Liver (tissue), 9 donors: ENCODE measurements around the gene TCOF1. TPM values are rescaled to one million over a fixed set of nuclear protein-coding genes. Genes with fewer than 3 reads are reported as not detected.

Experiments
- DNase-seq: peaks from one replicate; pipeline ENCODE4 v3.0.0-alpha.2; 2017; ENCODE audit warnings: low spot score
- H3K27ac ChIP-seq, 2 donors: one replicate each; pipeline ENCODE4 v1.7.0; 2013; ENCODE audit warnings: inconsistent platforms in 2 of 2, low read length in 2 of 2, control low read depth in 1 of 2, low read depth in 1 of 2, mild to moderate bottlenecking in 1 of 2
- H3K27me3 ChIP-seq, 4 donors: one replicate each; pipeline versions ENCODE4 v1.6.1 to v1.7.0; 2013; ENCODE audit warnings: low read length in 3 of 4, inconsistent platforms in 1 of 4, mild to moderate bottlenecking in 1 of 4, moderate library complexity in 1 of 4; ENCODE audit not compliant: control insufficient read depth in 4 of 4, insufficient read depth in 4 of 4
- H3K36me3 ChIP-seq, 4 donors: one replicate each; pipeline versions ENCODE4 v1.6.1 to v1.7.0; 2013; ENCODE audit warnings: low read length in 3 of 4, mild to moderate bottlenecking in 3 of 4, low read depth in 1 of 4, moderate library complexity in 1 of 4; ENCODE audit not compliant: control insufficient read depth in 4 of 4, insufficient read depth in 3 of 4
- H3K4me1 ChIP-seq, 4 donors: one replicate each; pipeline versions ENCODE4 v1.6.1 to v1.7.0; 2013; ENCODE audit warnings: low read length in 3 of 4, mild to moderate bottlenecking in 3 of 4, moderate library complexity in 1 of 4; ENCODE audit not compliant: control insufficient read depth in 4 of 4, insufficient read depth in 4 of 4
- H3K4me3 ChIP-seq, 3 donors: one replicate each; pipeline versions ENCODE4 v1.6.1 to v1.7.0; 2013; ENCODE audit warnings: low read length in 3 of 3, control low read depth in 1 of 3, low read depth in 1 of 3, mild to moderate bottlenecking in 1 of 3
- H3K9ac ChIP-seq, 2 donors: one replicate each; pipeline ENCODE4 v1.7.0; 2013; ENCODE audit warnings: low read length in 2 of 2, mild to moderate bottlenecking in 2 of 2, moderate library complexity in 2 of 2, control low read depth in 1 of 2, low read depth in 1 of 2
- H3K9me3 ChIP-seq, 4 donors: one replicate each; pipeline versions ENCODE4 v1.6.1 to v1.7.0; 2013; ENCODE audit warnings: low read length in 3 of 4; ENCODE audit not compliant: control insufficient read depth in 4 of 4
- EGR1 ChIP-seq, 2 donors: IDR thresholded peaks; 2 replicates each; pipeline ENCODE4 v1.6.1; 2016 to 2018; ENCODE audit warnings: antibody characterized with exemption in 2 of 2, low read depth in 2 of 2
- FOXA1 ChIP-seq: IDR thresholded peaks from 2 replicates; pipeline ENCODE4 v1.6.1; 2016; ENCODE audit warnings: antibody characterized with exemption
- FOXA2 ChIP-seq: IDR thresholded peaks from 2 replicates; pipeline ENCODE4 v1.6.1; 2016; ENCODE audit warnings: antibody characterized with exemption
- GABPA ChIP-seq, 2 donors: IDR thresholded peaks in 1 of 2; conservative IDR thresholded peaks in 1 of 2; 2 replicates each; pipeline ENCODE4 v1.6.1; 2016; ENCODE audit warnings: antibody characterized with exemption in 2 of 2, mild to moderate bottlenecking in 1 of 2, moderate library complexity in 1 of 2
- HNF4A ChIP-seq, 2 donors: conservative IDR thresholded peaks; 2 replicates each; pipeline ENCODE4 v1.6.1; 2016; ENCODE audit warnings: antibody characterized with exemption in 2 of 2, mild to moderate bottlenecking in 2 of 2
- HNF4G ChIP-seq: IDR thresholded peaks from 2 replicates; pipeline ENCODE4 v1.6.1; 2016; ENCODE audit warnings: antibody characterized with exemption
- JUND ChIP-seq, 2 donors: IDR thresholded peaks; 2 replicates each; pipeline ENCODE4 v1.6.1; 2016; ENCODE audit warnings: antibody characterized with exemption in 2 of 2
- NR2F2 ChIP-seq: IDR thresholded peaks from 2 replicates; pipeline ENCODE4 v1.6.1; 2016; ENCODE audit warnings: antibody characterized with exemption
- RAD21 ChIP-seq, 2 donors: IDR thresholded peaks; 2 replicates each; pipeline ENCODE4 v1.6.1; 2016; ENCODE audit warnings: antibody characterized with exemption in 2 of 2, mild to moderate bottlenecking in 2 of 2
- RXRA ChIP-seq, 2 donors: IDR thresholded peaks; 2 replicates each; pipeline ENCODE4 v1.6.1; 2017 to 2018; ENCODE audit warnings: antibody characterized with exemption in 2 of 2, mild to moderate bottlenecking in 1 of 2
- SP1 ChIP-seq: IDR thresholded peaks from 2 replicates; pipeline ENCODE4 v1.6.1; 2018; ENCODE audit warnings: antibody characterized with exemption, mild to moderate bottlenecking
- TAF1 ChIP-seq: conservative IDR thresholded peaks from 2 replicates; pipeline ENCODE4 v1.6.1; 2016; ENCODE audit warnings: antibody characterized with exemption, mild to moderate bottlenecking
- YY1 ChIP-seq: IDR thresholded peaks from 2 replicates; pipeline ENCODE4 v1.6.1; 2016; ENCODE audit warnings: antibody characterized with exemption, mild to moderate bottlenecking
- WGBS: extraction: QIAGEN DNeasy Blood & Tissue Kit; methylation state at CpG from one replicate; pipeline ENCODE4 v1.1.7; 2013; 5-methylcytosine and 5-hydroxymethylcytosine counted together
- polyA plus RNA-seq, 2 donors: library from polyadenylated mRNA; stranded (reverse) in 1 of 2; unstranded in 1 of 2; fragments of 200-250 nt in 1 of 2; fragments of >200 nt in 1 of 2; fragmentation: Nextera tagmentation in 1 of 2; extraction: Ambion mirVana in 1 of 2; gene quantifications; one replicate each; pipeline versions ENCODE4 v1.2.1 to v1.2.3, GENCODE V29; 2013 to 2015
- total RNA-seq, 2 donors: library from RNA; depleted of rRNA; stranded (reverse); fragments of >200 nt; gene quantifications; one replicate each; pipeline ENCODE4 v1.2.3, GENCODE V29; 2014
- TF ChIP-seq, protein P1 (sequence below): fragments of 150-350 bp; IDR thresholded peaks from 2 replicates; pipeline ENCODE4 v1.5.1; 2017; ENCODE audit warnings: improper control_type of control experiment, low read depth, low read length; ENCODE audit not compliant: missing input control
- TF ChIP-seq, protein P2 (sequence below): IDR thresholded peaks from 2 replicates; pipeline ENCODE4 v1.6.1; 2016; ENCODE audit warnings: antibody characterized with exemption, mild to moderate bottlenecking
- TF ChIP-seq, protein P3 (sequence below): IDR thresholded peaks from 2 replicates; pipeline ENCODE4 v1.6.1; 2016; ENCODE audit warnings: antibody characterized with exemption
- TF ChIP-seq, protein P4 (sequence below): IDR thresholded peaks from 2 replicates; pipeline ENCODE4 v1.6.1; 2016; ENCODE audit warnings: antibody characterized with exemption
- donor health status: healthy.
- donor health status: healthy.
- donor health status: healthy.
- donor health status: healthy.
- donor health status: healthy.

Gene TCOF1
- total and polyA plus RNA-seq, 4 donors = 3.2 to 8.5 (median 6.4) TPM

DNA sequence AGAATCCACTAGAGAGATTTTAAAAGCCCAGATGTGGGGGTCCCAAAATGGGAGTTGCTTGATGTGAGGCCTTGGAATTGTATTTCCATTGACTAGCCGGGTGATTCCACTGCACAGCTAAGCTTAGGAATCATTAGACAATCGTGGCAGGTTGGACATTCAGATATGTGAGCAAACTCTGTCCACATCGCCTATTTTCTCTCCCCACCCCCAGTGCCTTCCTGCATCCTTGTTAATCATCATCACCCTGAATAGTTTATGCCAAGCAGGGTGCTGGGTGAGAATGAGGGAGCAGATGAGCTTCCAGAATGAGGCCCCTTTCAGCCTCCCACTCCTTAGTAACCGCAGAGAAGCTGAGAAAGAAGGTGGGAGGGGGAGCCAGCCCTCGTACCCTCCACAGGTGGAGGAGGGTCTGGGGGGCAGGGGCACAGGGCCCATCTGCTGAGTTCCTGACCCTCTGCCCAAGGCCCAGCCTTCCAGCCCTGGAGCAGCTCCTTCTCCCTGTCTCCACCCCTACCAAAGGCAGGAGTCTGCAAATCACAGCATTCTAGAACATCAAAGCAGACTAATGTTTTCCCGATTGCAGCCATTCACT lies 7.7 kb upstream of the TCOF1 start:
- Histone ChIP-seq H3K27me3 (no peaks in the 10 kb centered on the region), H3K9ac (no peak overlapping the region), H3K9me3 (no peaks in the 10 kb centered on the region), H3K27ac (no peak overlapping the region), H3K4me3 (no peak overlapping the region), H3K4me1 (peaks cover 4 to 19% (median 10%) of the 10 kb centered on the region in 4 donors), H3K36me3 (no peaks in the 10 kb centered on the region)
- TF ChIP-seq, protein P1, sequence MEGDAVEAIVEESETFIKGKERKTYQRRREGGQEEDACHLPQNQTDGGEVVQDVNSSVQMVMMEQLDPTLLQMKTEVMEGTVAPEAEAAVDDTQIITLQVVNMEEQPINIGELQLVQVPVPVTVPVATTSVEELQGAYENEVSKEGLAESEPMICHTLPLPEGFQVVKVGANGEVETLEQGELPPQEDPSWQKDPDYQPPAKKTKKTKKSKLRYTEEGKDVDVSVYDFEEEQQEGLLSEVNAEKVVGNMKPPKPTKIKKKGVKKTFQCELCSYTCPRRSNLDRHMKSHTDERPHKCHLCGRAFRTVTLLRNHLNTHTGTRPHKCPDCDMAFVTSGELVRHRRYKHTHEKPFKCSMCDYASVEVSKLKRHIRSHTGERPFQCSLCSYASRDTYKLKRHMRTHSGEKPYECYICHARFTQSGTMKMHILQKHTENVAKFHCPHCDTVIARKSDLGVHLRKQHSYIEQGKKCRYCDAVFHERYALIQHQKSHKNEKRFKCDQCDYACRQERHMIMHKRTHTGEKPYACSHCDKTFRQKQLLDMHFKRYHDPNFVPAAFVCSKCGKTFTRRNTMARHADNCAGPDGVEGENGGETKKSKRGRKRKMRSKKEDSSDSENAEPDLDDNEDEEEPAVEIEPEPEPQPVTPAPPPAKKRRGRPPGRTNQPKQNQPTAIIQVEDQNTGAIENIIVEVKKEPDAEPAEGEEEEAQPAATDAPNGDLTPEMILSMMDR = no peak
- TF ChIP-seq TAF1 (no peak), GABPA (IDR thresholded peaks at IDR 0.05 in 1 of 2, conservative IDR thresholded peaks at IDR 0.05 in 1 of 2) (no peak)
- TF ChIP-seq, protein P2, sequence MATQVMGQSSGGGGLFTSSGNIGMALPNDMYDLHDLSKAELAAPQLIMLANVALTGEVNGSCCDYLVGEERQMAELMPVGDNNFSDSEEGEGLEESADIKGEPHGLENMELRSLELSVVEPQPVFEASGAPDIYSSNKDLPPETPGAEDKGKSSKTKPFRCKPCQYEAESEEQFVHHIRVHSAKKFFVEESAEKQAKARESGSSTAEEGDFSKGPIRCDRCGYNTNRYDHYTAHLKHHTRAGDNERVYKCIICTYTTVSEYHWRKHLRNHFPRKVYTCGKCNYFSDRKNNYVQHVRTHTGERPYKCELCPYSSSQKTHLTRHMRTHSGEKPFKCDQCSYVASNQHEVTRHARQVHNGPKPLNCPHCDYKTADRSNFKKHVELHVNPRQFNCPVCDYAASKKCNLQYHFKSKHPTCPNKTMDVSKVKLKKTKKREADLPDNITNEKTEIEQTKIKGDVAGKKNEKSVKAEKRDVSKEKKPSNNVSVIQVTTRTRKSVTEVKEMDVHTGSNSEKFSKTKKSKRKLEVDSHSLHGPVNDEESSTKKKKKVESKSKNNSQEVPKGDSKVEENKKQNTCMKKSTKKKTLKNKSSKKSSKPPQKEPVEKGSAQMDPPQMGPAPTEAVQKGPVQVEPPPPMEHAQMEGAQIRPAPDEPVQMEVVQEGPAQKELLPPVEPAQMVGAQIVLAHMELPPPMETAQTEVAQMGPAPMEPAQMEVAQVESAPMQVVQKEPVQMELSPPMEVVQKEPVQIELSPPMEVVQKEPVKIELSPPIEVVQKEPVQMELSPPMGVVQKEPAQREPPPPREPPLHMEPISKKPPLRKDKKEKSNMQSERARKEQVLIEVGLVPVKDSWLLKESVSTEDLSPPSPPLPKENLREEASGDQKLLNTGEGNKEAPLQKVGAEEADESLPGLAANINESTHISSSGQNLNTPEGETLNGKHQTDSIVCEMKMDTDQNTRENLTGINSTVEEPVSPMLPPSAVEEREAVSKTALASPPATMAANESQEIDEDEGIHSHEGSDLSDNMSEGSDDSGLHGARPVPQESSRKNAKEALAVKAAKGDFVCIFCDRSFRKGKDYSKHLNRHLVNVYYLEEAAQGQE = no peak
- no peak for DNase-seq
- 92% methylated on average over 6 of the region's 6 CpGs for WGBS

DNA sequence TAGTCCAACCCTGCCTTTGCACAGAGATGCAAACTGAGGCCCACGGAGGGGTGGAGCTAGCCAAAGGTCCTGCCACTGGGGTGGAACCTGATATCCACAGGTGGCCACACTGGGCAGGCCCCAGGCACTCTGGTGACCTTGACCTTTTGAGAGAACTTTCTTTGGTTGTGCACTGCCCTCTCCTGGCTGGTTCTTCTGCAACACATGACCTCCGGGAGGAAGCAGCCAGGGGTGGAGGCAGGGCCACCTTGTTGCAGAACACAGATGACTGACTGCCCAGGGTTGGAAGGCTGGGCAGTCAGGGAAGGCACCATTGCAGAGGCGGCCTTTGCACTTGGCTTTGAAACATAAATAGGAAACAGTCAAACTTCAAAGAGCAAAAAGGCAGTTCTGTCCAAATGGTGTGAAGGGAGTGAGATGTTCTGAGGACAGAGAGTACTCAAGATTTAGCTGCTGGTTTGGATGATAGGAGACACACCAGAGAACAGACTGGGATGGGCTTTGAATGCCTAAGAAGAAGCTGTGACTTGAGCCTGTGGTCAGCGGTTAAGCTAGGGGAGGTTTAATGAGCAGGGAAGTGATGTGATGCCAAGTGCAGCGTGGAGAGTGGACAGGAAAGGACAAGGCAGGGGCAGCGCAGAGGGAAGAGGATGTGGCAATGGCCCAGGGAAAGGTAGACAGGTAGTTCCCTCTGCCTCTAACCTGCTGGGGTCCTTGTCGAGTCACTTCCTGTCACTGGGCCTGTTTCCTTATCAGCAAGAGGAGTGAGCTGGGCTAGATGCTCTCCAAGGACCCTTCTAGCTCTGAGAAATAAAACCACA lies 6.8 kb upstream of the TCOF1 start:
- WGBS = 39% methylated on average over 7 of the region's 7 CpGs
- Histone ChIP-seq H3K9me3 (no peaks in the 10 kb centered on the region), H3K9ac (no peak overlapping the region), H3K4me1 (peaks cover 4 to 23% (median 13%) of the 10 kb centered on the region in 4 donors), H3K36me3 (no peaks in the 10 kb centered on the region), H3K4me3 (no peak overlapping the region), H3K27me3 (no peaks in the 10 kb centered on the region), H3K27ac (peak overlapping the region in 1 of 2 donors; percentile 20)
- DNase-seq = peak; percentile 63
- peak in 1 of 2 donors; percentile 67 for TF ChIP-seq GABPA (IDR thresholded peaks at IDR 0.05 in 1 of 2, conservative IDR thresholded peaks at IDR 0.05 in 1 of 2)
- TF ChIP-seq YY1 = peak; percentile 85
- peak; percentile 96 for TF ChIP-seq NR2F2
- peak; percentile 87 to 88 for TF ChIP-seq RAD21 (IDR thresholded peaks at IDR 0.05)
- TF ChIP-seq HNF4G = no peak
- peak; percentile 84 for TF ChIP-seq SP1
- peak; percentile 24 to 53 for TF ChIP-seq JUND (IDR thresholded peaks at IDR 0.05)
- peak in 1 of 2 donors; percentile 19 for TF ChIP-seq EGR1 (IDR thresholded peaks at IDR 0.05; ENCODE audit: low read depth in 2 of 2)
- TF ChIP-seq FOXA1 = peak; percentile 33
- TF ChIP-seq, protein P2 = no peak
- TF ChIP-seq, protein P1 = peak; percentile 56
- TF ChIP-seq TAF1 = no peak
- TF ChIP-seq, protein P3, sequence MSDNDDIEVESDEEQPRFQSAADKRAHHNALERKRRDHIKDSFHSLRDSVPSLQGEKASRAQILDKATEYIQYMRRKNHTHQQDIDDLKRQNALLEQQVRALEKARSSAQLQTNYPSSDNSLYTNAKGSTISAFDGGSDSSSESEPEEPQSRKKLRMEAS = peak; percentile 65
- peak; percentile 82 to 87 for TF ChIP-seq HNF4A (conservative IDR thresholded peaks at IDR 0.05)
- peak; percentile 90 to 94 for TF ChIP-seq RXRA (IDR thresholded peaks at IDR 0.05)
- TF ChIP-seq, protein P4, sequence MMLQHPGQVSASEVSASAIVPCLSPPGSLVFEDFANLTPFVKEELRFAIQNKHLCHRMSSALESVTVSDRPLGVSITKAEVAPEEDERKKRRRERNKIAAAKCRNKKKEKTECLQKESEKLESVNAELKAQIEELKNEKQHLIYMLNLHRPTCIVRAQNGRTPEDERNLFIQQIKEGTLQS = no peak
- no peak for TF ChIP-seq FOXA2
